HCT116 (cell line): ENCODE results near the gene UTS2R. TPM values are rescaled to one million over a fixed set of nuclear protein-coding genes. Genes with fewer than 3 reads are reported as not detected.

Experiments used
- ATAC-seq: fragments of 200-7000 bp; cut with Tn5 transposase; 2 replicates; pipeline ENCODE4 v1.9.1; 2020; ENCODE audit warnings: mild to moderate bottlenecking, moderate library complexity
- BruUV-seq: library from RNA; stranded (reverse); fragments of 400-500 nt; replicated peaks from 2 replicates; lab custom pipeline; 2021; lab: Mats Ljungman, UMichigan
- CTCF ChIA-PET: fragments of 300-600 bp; sonication (Branson Sonifier 250); formaldehyde crosslinking; loops from one replicate; lab custom pipeline; 2021; ENCODE audit warnings: antibody characterized with exemption; lab: Charles Lee
- POLR2A ChIA-PET: fragments of 300-600, 350-600 bp; sonication (Branson Sonifier 250); formaldehyde crosslinking; loops from one replicate; lab custom pipeline; 2021; ENCODE audit warnings: antibody characterized with exemption; lab: Charles Lee
- RAD21 ChIA-PET, 2 experiments: fragments of 300-600 bp; sonication (Branson Sonifier 250); formaldehyde crosslinking; loops; one replicate each; lab custom pipeline; 2023; ENCODE audit warnings: low total read pairs in 2 of 2; ENCODE audit not compliant: uncharacterized antibody in 2 of 2, unreplicated experiment in 2 of 2, low non-redundant PET in 1 of 2; lab: Charles Lee
- DNase-seq: peaks from one replicate; pipeline ENCODE4 v3.0.0-alpha.2; 2010; ENCODE audit warnings: low read depth, low spot score
- H2AFZ ChIP-seq: fragments of 200-600 bp; shearing (Covaris generic), sonication (generic); 2 replicates; pipeline ENCODE4 v1.6.1; 2017; ENCODE audit warnings: low read depth, mixed run types, mixed read lengths, antibody characterized with exemption, low read length; ENCODE audit not compliant: poor library complexity, severe bottlenecking
- H3K27ac ChIP-seq: 2 replicates; pipeline ENCODE4 v1.5.1; 2012; ENCODE audit warnings: low read depth, low read length
- H3K27me3 ChIP-seq: fragments of 200-600 bp; sonication (generic); 2 replicates; pipeline ENCODE4 v1.6.1; 2016; ENCODE audit warnings: mixed run types, low read length, mixed read lengths; ENCODE audit not compliant: insufficient read depth
- H3K36me3 ChIP-seq, 2 experiments: fragments of 200-500 bp in 1 of 2; fragments of 200-600 bp in 1 of 2; sonication (Bioruptor generic) in 1 of 2; sonication (generic) in 1 of 2; 2 replicates each; pipeline versions ENCODE4 v1.5.1 to v1.6.1; 2014 to 2016; ENCODE audit warnings: low read length in 2 of 2, inconsistent platforms in 1 of 2, mixed read lengths in 1 of 2, mixed run types in 1 of 2; ENCODE audit not compliant: insufficient read depth in 2 of 2, control insufficient read depth in 1 of 2
- H3K4me1 ChIP-seq, 2 experiments: fragments of 200-600 bp in 1 of 2; sonication (generic) in 1 of 2; 2 replicates each; pipeline versions ENCODE4 v1.5.1 to v1.6.1; 2012 to 2017; ENCODE audit warnings: low read length in 2 of 2, inconsistent platforms in 1 of 2, mild to moderate bottlenecking in 1 of 2, mixed read lengths in 1 of 2, mixed run types in 1 of 2, moderate library complexity in 1 of 2; ENCODE audit not compliant: insufficient read depth in 2 of 2, control insufficient read depth in 1 of 2
- H3K4me2 ChIP-seq: fragments of 200-600 bp; sonication (generic); 2 replicates; pipeline ENCODE4 v1.6.1; 2017; ENCODE audit warnings: mixed run types, low read length, mixed read lengths
- H3K4me3 ChIP-seq, 2 experiments: fragments of 200-600 bp in 1 of 2; sonication (generic) in 1 of 2; replicated peaks in 1 of 2; 2 replicates each; pipeline ENCODE4 v1.5.1; 2011 to 2016; ENCODE audit warnings: low read length in 2 of 2, control low read depth in 1 of 2, low read depth in 1 of 2, mild to moderate bottlenecking in 1 of 2, mixed read lengths in 1 of 2, mixed run types in 1 of 2
- H3K79me2 ChIP-seq: fragments of 200-600 bp; sonication (generic); 2 replicates; pipeline ENCODE4 v1.6.1; 2017; ENCODE audit warnings: mild to moderate bottlenecking, mixed run types, low read length, moderate library complexity, mixed read lengths; ENCODE audit not compliant: insufficient read depth
- H3K9ac ChIP-seq: fragments of 200-600 bp; sonication (generic); 2 replicates; pipeline ENCODE4 v1.6.1; 2016; ENCODE audit warnings: low read length, mixed read lengths
- H3K9me2 ChIP-seq: fragments of 200-600 bp; sonication (generic), shearing (Covaris generic); 2 replicates; pipeline ENCODE4 v1.6.1; 2017; ENCODE audit warnings: mixed run types, mild to moderate bottlenecking, moderate library complexity; ENCODE audit not compliant: insufficient read depth
- H3K9me3 ChIP-seq, 2 experiments: fragments of 200-500 bp in 1 of 2; fragments of 200-600 bp in 1 of 2; sonication (Bioruptor generic) in 1 of 2; sonication (generic) in 1 of 2; 2 replicates each; pipeline ENCODE4 v1.6.1; 2014 to 2017; ENCODE audit warnings: low read length in 2 of 2, mixed read lengths in 2 of 2, inconsistent platforms in 1 of 2, low read depth in 1 of 2, mild to moderate bottlenecking in 1 of 2, mixed run types in 1 of 2, moderate library complexity in 1 of 2; ENCODE audit not compliant: control insufficient read depth in 1 of 2, insufficient read depth in 1 of 2
- H4K20me1 ChIP-seq: fragments of 200-600 bp; sonication (generic), shearing (Covaris generic); 2 replicates; pipeline ENCODE4 v1.6.1; 2017; ENCODE audit warnings: mixed run types, mild to moderate bottlenecking, moderate library complexity; ENCODE audit not compliant: insufficient read depth
- EGR1 ChIP-seq: IDR thresholded peaks from 2 replicates; pipeline ENCODE4 v1.6.1; 2012; ENCODE audit warnings: low read depth
- EZH2phosphoT487 ChIP-seq: fragments of 200-600 bp; IDR thresholded peaks from 2 replicates; pipeline ENCODE4 v1.6.1; 2018; ENCODE audit warnings: antibody characterized with exemption, borderline replicate concordance
- SIN3A ChIP-seq: IDR thresholded peaks from 2 replicates; pipeline ENCODE4 v1.6.1; 2012; ENCODE audit warnings: low read depth
- SP1 ChIP-seq: IDR thresholded peaks from 2 replicates; pipeline ENCODE4 v1.6.1; 2012; ENCODE audit warnings: low read depth
- TCF7L2 ChIP-seq: IDR thresholded peaks from 2 replicates; pipeline ENCODE4 v1.7.0; 2011; ENCODE audit warnings: borderline replicate concordance, inconsistent platforms; ENCODE audit not compliant: insufficient read depth, insufficient read length; ENCODE audit errors: extremely low read depth
- YY1 ChIP-seq: IDR thresholded peaks from 2 replicates; pipeline ENCODE4 v1.6.1; 2011; ENCODE audit warnings: low read length, low read depth, moderate library complexity, mild to moderate bottlenecking; ENCODE audit not compliant: insufficient replicate concordance; ENCODE audit errors: extremely low read depth
- intact Hi-C: fragments of 100-400 bp; cut with micrococcal nuclease; formaldehyde crosslinking; loops from 2 replicates; pipeline ENCODE4 v1.10.0; 2022
- total RNA-seq: library from RNA; stranded (reverse); gene quantifications from one replicate; pipeline ENCODE4 v1.2.1, GENCODE V29; 2021; ENCODE audit not compliant: unreplicated experiment
- TF ChIP-seq, protein P1 (sequence below): IDR thresholded peaks from 2 replicates; pipeline ENCODE4 v1.6.1; 2011; ENCODE audit warnings: mild to moderate bottlenecking, low read length, moderate library complexity; ENCODE audit not compliant: insufficient replicate concordance; ENCODE audit errors: extremely low read depth
- TF ChIP-seq, protein P2 (sequence below): IDR thresholded peaks from 2 replicates; pipeline ENCODE4 v1.6.1; 2012

UTS2R gene
- total RNA-seq, 1 experiment from 2014 or later = not detected

DNA sequence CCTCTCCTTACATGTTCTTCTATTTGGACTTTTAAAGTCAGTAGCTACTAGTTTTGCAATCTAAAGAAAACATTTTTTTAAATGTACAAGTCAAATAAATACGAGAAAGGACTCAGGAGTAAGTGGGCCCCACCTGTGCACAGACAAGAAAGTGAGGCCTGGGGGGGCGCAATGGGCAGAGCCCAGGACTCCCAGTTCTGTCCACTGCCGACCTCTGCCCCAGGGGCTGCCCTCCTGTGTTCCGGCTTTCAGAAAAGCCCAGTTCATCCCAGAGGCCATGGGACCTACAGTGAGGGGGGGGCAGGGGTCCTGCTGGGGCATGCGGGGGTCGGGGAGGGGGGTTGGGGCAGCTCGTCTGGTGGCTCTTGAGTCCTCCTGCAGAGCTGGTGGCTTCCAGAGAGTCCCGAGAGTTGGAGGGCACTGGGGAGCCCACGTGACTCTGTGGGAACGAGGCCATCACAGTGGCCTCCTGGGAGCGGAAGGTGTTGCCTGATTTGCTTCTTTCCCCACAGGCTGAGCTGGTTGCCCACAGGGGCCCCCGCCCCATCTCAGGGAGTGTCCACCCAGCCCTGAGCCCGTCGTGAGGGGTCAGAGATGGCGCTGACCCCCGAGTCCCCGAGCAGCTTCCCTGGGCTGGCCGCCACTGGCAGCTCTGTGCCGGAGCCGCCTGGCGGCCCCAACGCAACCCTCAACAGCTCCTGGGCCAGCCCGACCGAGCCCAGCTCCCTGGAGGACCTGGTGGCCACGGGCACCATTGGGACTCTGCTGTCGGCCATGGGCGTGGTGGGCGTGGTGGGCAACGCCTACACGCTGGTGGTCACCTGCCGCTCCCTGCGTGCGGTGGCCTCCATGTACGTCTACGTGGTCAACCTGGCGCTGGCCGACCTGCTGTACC, 2.4 kb downstream of the UTS2R start (continued):
- TF ChIP-seq, protein P1, sequence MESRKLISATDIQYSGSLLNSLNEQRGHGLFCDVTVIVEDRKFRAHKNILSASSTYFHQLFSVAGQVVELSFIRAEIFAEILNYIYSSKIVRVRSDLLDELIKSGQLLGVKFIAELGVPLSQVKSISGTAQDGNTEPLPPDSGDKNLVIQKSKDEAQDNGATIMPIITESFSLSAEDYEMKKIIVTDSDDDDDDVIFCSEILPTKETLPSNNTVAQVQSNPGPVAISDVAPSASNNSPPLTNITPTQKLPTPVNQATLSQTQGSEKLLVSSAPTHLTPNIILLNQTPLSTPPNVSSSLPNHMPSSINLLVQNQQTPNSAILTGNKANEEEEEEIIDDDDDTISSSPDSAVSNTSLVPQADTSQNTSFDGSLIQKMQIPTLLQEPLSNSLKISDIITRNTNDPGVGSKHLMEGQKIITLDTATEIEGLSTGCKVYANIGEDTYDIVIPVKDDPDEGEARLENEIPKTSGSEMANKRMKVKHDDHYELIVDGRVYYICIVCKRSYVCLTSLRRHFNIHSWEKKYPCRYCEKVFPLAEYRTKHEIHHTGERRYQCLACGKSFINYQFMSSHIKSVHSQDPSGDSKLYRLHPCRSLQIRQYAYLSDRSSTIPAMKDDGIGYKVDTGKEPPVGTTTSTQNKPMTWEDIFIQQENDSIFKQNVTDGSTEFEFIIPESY = no peak
- TF ChIP-seq, protein P2, sequence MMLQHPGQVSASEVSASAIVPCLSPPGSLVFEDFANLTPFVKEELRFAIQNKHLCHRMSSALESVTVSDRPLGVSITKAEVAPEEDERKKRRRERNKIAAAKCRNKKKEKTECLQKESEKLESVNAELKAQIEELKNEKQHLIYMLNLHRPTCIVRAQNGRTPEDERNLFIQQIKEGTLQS = no peak
- no peak for TF ChIP-seq EZH2phosphoT487
- no peak for TF ChIP-seq YY1
- no peak for TF ChIP-seq EGR1
- TF ChIP-seq SP1 = no peak

DNA sequence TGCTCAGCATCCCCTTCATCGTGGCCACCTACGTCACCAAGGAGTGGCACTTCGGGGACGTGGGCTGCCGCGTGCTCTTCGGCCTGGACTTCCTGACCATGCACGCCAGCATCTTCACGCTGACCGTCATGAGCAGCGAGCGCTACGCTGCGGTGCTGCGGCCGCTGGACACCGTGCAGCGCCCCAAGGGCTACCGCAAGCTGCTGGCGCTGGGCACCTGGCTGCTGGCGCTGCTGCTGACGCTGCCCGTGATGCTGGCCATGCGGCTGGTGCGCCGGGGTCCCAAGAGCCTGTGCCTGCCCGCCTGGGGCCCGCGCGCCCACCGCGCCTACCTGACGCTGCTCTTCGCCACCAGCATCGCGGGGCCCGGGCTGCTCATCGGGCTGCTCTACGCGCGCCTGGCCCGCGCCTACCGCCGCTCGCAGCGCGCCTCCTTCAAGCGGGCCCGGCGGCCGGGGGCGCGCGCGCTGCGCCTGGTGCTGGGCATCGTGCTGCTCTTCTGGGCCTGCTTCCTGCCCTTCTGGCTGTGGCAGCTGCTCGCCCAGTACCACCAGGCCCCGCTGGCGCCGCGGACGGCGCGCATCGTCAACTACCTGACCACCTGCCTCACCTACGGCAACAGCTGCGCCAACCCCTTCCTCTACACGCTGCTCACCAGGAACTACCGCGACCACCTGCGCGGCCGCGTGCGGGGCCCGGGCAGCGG, 3.2 kb downstream of the UTS2R start:
- ChIA-PET CTCF (no interaction called here), POLR2A (no interaction called here), RAD21 (no interaction called here)
- no peaks in the 10 kb centered on the region for H3K9me2 ChIP-seq
- no TSS peak for BruUV-seq
- no peaks in the 10 kb centered on the region for H3K4me1 ChIP-seq
- no peak for DNase-seq
- no peaks in the 10 kb centered on the region for H3K79me2 ChIP-seq
- H3K36me3 ChIP-seq = no peaks in the 10 kb centered on the region
- no peak for ATAC-seq
- no peaks in the 10 kb centered on the region for H3K27me3 ChIP-seq
- H3K9ac ChIP-seq = no peak overlapping the region
- no peak overlapping the region for H3K4me2 ChIP-seq
- no peak overlapping the region for H2AFZ ChIP-seq
- H4K20me1 ChIP-seq = no peaks in the 10 kb centered on the region
- no peak overlapping the region for H3K27ac ChIP-seq
- no peaks in the 10 kb centered on the region for H3K9me3 ChIP-seq
- intact Hi-C loops = no loop called here
- no peak overlapping the region for H3K4me3 ChIP-seq
- TF ChIP-seq TCF7L2 (no peak), SIN3A (no peak)
